Hepatocyte (in vitro differentiated cells): ENCODE results near the gene MAPK4.

ENCODE experiments used
- CTCF ChIP-seq: fragments of 200-600 bp; sonication (generic); IDR thresholded peaks from 2 replicates; pipeline ENCODE4 v1.5.1; 2016; ENCODE audit warnings: antibody characterized with exemption, mild to moderate bottlenecking; ENCODE audit not compliant: poor library complexity
- EZH2phosphoT487 ChIP-seq: fragments of 200-600 bp; sonication (generic); IDR thresholded peaks from one replicate; pipeline ENCODE4 v1.6.1; 2018; ENCODE audit warnings: antibody characterized with exemption, mild to moderate bottlenecking, low read depth, moderate library complexity; ENCODE audit not compliant: unreplicated experiment, severe bottlenecking

- TF ChIP-seq CTCF (no peak), EZH2phosphoT487 (no peak)
Observed at GRCh38 chr18:50686409-50686808, 126.5 kb downstream of the MAPK4 start.
